ENCODE measurements around the gene LIN54.

The LIN54 gene

GRCh38 chr4:82898322-82899243 is 112.0 kb downstream of the LIN54 start:
- no peaks in the 10 kb centered on the region for H3K9me3 ChIP-seq (ENCODE audit: control insufficient read depth, low read length)
- H3K4me1 ChIP-seq (ENCODE audit: control insufficient read depth, insufficient read depth, low read length), result peaks cover 5% of the 10 kb centered on the region
- H3K36me3 ChIP-seq (ENCODE audit: control insufficient read depth, insufficient read depth, low read length), result no peaks in the 10 kb centered on the region
- no peaks in the 10 kb centered on the region for H3K27me3 ChIP-seq (ENCODE audit: control insufficient read depth, insufficient read depth, low read length)
- peak overlapping the region; percentile 96 for H3K9ac ChIP-seq (ENCODE audit: low read length)
- H3K4me3 ChIP-seq (ENCODE audit: low read length), result peak overlapping the region; percentile 99

DNA sequence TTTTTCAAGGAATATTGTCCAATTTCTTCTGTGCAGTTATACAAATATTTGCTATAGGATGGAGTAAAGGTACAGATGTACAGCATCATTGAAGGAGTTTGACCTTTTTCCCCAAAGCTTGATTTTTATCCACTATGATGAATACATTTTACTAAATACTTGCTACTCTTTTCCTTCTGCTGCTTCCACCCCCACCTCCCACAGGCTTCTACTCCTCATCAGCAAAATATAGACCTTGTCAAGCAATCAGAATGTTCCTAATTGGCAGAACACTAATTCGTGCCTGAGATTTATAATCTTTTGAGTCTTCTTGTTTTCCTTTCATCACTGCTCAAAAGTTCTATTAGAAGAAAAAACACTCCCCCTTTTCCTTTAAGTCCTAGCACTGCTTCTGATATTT is 113.9 kb downstream of the LIN54 start:
- H3K9ac ChIP-seq (ENCODE audit: low read length), result no peak overlapping the region
- H3K4me3 ChIP-seq (ENCODE audit: low read length), result no peak overlapping the region
- H3K4me1 ChIP-seq (ENCODE audit: control insufficient read depth, insufficient read depth, low read length), result peaks cover 10% of the 10 kb centered on the region
- no peaks in the 10 kb centered on the region for H3K9me3 ChIP-seq (ENCODE audit: control insufficient read depth, low read length)
- H3K36me3 ChIP-seq (ENCODE audit: control insufficient read depth, insufficient read depth, low read length), result no peaks in the 10 kb centered on the region
- H3K27me3 ChIP-seq (ENCODE audit: control insufficient read depth, insufficient read depth, low read length), result no peaks in the 10 kb centered on the region

DNA sequence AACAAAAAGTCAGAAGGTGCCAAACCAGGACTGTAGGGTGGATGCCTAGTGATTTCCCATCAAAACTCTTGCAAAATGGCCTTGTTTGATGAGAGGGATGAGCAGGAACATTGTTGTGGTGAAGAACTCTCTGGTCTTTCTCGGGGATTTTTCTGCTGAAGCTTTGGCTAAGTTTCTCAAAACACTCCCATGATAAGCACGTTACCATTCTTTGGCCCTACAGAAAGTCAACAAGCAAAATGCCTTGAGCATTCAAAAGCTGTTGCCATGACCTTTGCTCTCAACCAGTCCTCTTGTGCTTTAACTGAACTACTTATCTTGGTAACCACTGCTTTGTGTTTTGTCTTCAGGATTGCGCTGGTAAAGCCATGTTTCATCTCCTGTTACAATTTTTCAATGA is 116.7 kb downstream of the LIN54 start:
- Histone ChIP-seq H3K27me3 (ENCODE audit: control insufficient read depth, insufficient read depth, low read length) (no peaks in the 10 kb centered on the region), H3K4me3 (ENCODE audit: low read length) (no peak overlapping the region), H3K9me3 (ENCODE audit: control insufficient read depth, low read length) (no peaks in the 10 kb centered on the region), H3K9ac (ENCODE audit: low read length) (no peak overlapping the region), H3K36me3 (ENCODE audit: control insufficient read depth, insufficient read depth, low read length) (no peaks in the 10 kb centered on the region), H3K4me1 (ENCODE audit: control insufficient read depth, insufficient read depth, low read length) (peaks cover 13% of the 10 kb centered on the region)

- Histone ChIP-seq H3K36me3 (ENCODE audit: control insufficient read depth, insufficient read depth, low read length) (no peaks in the 10 kb centered on the region), H3K9me3 (ENCODE audit: control insufficient read depth, low read length) (no peaks in the 10 kb centered on the region), H3K27me3 (ENCODE audit: control insufficient read depth, insufficient read depth, low read length) (no peaks in the 10 kb centered on the region), H3K9ac (ENCODE audit: low read length) (no peak overlapping the region), H3K4me3 (ENCODE audit: low read length) (no peak overlapping the region), H3K4me1 (ENCODE audit: control insufficient read depth, insufficient read depth, low read length) (peaks cover 16% of the 10 kb centered on the region)
Measured at GRCh38 chr4:82892467-82892802, 118.2 kb downstream of the LIN54 start.

- Histone ChIP-seq H3K4me1 (ENCODE audit: control insufficient read depth, insufficient read depth, low read length) (peaks cover 16% of the 10 kb centered on the region), H3K9ac (ENCODE audit: low read length) (peak overlapping the region; percentile 98), H3K36me3 (ENCODE audit: control insufficient read depth, insufficient read depth, low read length) (no peaks in the 10 kb centered on the region), H3K4me3 (ENCODE audit: low read length) (peak overlapping the region; percentile 88), H3K27me3 (ENCODE audit: control insufficient read depth, insufficient read depth, low read length) (no peaks in the 10 kb centered on the region), H3K9me3 (ENCODE audit: control insufficient read depth, low read length) (no peaks in the 10 kb centered on the region)
Measured at GRCh38 chr4:82891707-82892466, 118.7 kb downstream of the LIN54 start.

- H3K4me1 ChIP-seq (ENCODE audit: control insufficient read depth, insufficient read depth, low read length), result peaks cover 23% of the 10 kb centered on the region
Measured at GRCh38 chr4:82890901-82891706, 119.5 kb downstream of the LIN54 start, which contains the start of gene SEC31A. Gene SEC31A (minus strand): TSS chr4:82891153. CDS start chr4:82881936, 9,217 bp downstream.

GRCh38 chr4:82890528-82890900 is 120.1 kb downstream of the LIN54 start:
- Histone ChIP-seq H3K4me3 (ENCODE audit: low read length) (peak overlapping the region; percentile 88), H3K9ac (ENCODE audit: low read length) (peak overlapping the region; percentile 98), H3K27me3 (ENCODE audit: control insufficient read depth, insufficient read depth, low read length) (no peaks in the 10 kb centered on the region), H3K9me3 (ENCODE audit: control insufficient read depth, low read length) (no peaks in the 10 kb centered on the region), H3K4me1 (ENCODE audit: control insufficient read depth, insufficient read depth, low read length) (peaks cover 29% of the 10 kb centered on the region), H3K36me3 (ENCODE audit: control insufficient read depth, insufficient read depth, low read length) (no peaks in the 10 kb centered on the region)

More at GRCh38 chr4:82890901-82891706, 119.5 kb downstream of the LIN54 start, which contains the start of gene SEC31A:
- Histone ChIP-seq H3K4me3 (ENCODE audit: low read length) (peak within 1 kb of the TSS; percentile 88), H3K36me3 (ENCODE audit: control insufficient read depth, insufficient read depth, low read length) (no peaks in the 10 kb centered on the region), H3K9me3 (ENCODE audit: control insufficient read depth, low read length) (no peaks in the 10 kb centered on the region), H3K27me3 (ENCODE audit: control insufficient read depth, insufficient read depth, low read length) (no peaks in the 10 kb centered on the region), H3K9ac (ENCODE audit: low read length) (peak within 1 kb of the TSS; percentile 98)

DNA sequence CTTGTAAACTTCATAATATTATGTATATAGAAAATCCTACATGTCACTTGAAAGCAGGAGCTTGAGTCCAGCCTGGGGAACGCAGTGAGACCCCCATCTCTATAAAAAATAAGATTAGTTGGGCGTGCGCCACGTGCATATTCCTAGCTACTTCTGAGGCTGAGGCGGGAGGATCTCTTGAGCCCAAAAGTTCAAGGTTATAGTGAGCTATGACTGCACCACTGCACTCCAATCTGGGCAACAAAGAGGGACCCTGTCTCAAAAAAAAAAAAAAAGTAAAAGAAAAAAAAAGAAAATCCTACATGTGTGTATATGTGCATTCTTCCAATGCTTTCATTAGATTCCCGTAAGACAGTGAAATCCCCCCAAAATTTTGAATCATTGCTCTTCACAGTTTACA is 121.3 kb downstream of the LIN54 start:
- peaks cover 32% of the 10 kb centered on the region for H3K4me1 ChIP-seq (ENCODE audit: control insufficient read depth, insufficient read depth, low read length)
- no peak overlapping the region for H3K9ac ChIP-seq (ENCODE audit: low read length)

GRCh38 chr4:82886147-82886942 is 124.3 kb downstream of the LIN54 start:
- Histone ChIP-seq H3K27me3 (ENCODE audit: control insufficient read depth, insufficient read depth, low read length) (no peaks in the 10 kb centered on the region), H3K4me1 (ENCODE audit: control insufficient read depth, insufficient read depth, low read length) (peaks cover 21% of the 10 kb centered on the region), H3K36me3 (ENCODE audit: control insufficient read depth, insufficient read depth, low read length) (no peaks in the 10 kb centered on the region), H3K4me3 (ENCODE audit: low read length) (no peak overlapping the region), H3K9ac (ENCODE audit: low read length) (no peak overlapping the region), H3K9me3 (ENCODE audit: control insufficient read depth, low read length) (no peaks in the 10 kb centered on the region)

More for the DNA sequence above, 121.3 kb downstream of the LIN54 start:
- Histone ChIP-seq H3K27me3 (ENCODE audit: control insufficient read depth, insufficient read depth, low read length) (no peaks in the 10 kb centered on the region), H3K4me3 (ENCODE audit: low read length) (no peak overlapping the region), H3K9me3 (ENCODE audit: control insufficient read depth, low read length) (no peaks in the 10 kb centered on the region), H3K36me3 (ENCODE audit: control insufficient read depth, insufficient read depth, low read length) (no peaks in the 10 kb centered on the region)

DNA sequence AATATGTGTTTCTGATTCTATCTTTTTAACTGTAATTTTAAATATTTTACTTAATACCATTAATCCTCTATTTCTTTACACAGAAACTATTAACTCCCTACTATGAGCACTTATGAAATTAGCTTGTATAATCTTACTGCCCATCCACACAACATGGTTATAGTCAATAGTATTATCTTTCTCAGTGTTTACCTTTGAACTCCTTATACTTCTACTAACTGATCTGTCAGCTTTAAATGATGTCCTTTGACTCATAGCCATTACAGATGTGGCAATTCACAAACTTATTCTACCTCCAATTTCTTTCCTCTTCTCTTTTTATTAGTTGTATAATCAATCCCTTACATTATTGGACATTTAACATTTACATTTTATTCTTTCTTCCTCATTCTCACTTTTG is 125.2 kb downstream of the LIN54 start:
- H3K4me3 ChIP-seq (ENCODE audit: low read length), result no peak overlapping the region
- peaks cover 21% of the 10 kb centered on the region for H3K4me1 ChIP-seq (ENCODE audit: control insufficient read depth, insufficient read depth, low read length)
- no peaks in the 10 kb centered on the region for H3K27me3 ChIP-seq (ENCODE audit: control insufficient read depth, insufficient read depth, low read length)
- no peaks in the 10 kb centered on the region for H3K9me3 ChIP-seq (ENCODE audit: control insufficient read depth, low read length)
- no peaks in the 10 kb centered on the region for H3K36me3 ChIP-seq (ENCODE audit: control insufficient read depth, insufficient read depth, low read length)
- no peak overlapping the region for H3K9ac ChIP-seq (ENCODE audit: low read length)

All from mucosa of stomach (tissue), 1 donor.